ENCODE data around the gene NOSTRIN.

DNA sequence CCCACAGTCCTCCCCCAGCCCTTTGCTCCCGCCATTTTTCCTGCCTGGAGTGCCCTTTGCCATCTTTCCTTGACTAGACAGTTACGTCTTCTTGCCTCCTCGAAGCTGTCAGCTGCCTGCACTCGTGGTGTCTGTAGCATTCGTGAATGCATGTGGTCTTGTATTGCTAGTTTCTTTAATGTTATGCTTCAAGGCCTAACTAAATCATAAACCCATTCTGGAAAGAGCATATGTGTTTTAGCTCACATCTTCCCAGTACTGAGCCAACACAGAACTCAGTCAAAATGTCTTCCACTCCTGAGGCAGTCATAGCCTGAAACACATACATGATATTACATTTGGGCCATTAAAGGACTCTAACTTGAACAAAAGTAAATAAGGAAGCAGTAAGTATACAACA, 52.2 kb downstream of the NOSTRIN start:
- no peak for TF ChIP-seq POLR2AphosphoS5 (IDR thresholded peaks at IDR 0.05)
- TF ChIP-seq EP300 (IDR thresholded peaks at IDR 0.05), result no peak
- TF ChIP-seq, protein P1, sequence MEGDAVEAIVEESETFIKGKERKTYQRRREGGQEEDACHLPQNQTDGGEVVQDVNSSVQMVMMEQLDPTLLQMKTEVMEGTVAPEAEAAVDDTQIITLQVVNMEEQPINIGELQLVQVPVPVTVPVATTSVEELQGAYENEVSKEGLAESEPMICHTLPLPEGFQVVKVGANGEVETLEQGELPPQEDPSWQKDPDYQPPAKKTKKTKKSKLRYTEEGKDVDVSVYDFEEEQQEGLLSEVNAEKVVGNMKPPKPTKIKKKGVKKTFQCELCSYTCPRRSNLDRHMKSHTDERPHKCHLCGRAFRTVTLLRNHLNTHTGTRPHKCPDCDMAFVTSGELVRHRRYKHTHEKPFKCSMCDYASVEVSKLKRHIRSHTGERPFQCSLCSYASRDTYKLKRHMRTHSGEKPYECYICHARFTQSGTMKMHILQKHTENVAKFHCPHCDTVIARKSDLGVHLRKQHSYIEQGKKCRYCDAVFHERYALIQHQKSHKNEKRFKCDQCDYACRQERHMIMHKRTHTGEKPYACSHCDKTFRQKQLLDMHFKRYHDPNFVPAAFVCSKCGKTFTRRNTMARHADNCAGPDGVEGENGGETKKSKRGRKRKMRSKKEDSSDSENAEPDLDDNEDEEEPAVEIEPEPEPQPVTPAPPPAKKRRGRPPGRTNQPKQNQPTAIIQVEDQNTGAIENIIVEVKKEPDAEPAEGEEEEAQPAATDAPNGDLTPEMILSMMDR (IDR thresholded peaks at IDR 0.05), result no peak

Measured in gastroesophageal sphincter (tissue), 3 donors.